ENCODE data around the gene ATXN3. TPM values are rescaled to one million over a fixed set of nuclear protein-coding genes. Genes with fewer than 3 reads are reported as not detected.
"Not testable (repeated sequence)": the region's sequence is repeated elsewhere in the genome, so short reads cannot be mapped to it uniquely, and the experiment has no call there.

ATXN3 gene
- total RNA-seq, 8 experiments from 2014 or later: 13.9 to 45.1 (median 24.4) TPM

- in situ Hi-C loops (cut with MboI; ENCODE audit: low pct_unique_long_range_greater_than_20kb in 2 of 9, low sequenced_read_pairs in 9 of 9, unreplicated experiment in 9 of 9); H3K4me3 ChIP-seq; H3K4me1 ChIP-seq (replicated peaks in 1 of 2); H3K27ac ChIP-seq; ATAC-seq (replicated peaks in 6 of 8): not testable (repeated sequence)
- WGBS, 10 experiments: 60 to 100% (median 90%) methylated on average over 1 to 5 of the region's 7 CpGs; no CpG with 5 or more reads in 2 of the 10 experiments
Measured at GRCh38 chr14:92045904-92046303, 60.5 kb downstream of the ATXN3 start.

GRCh38 chr14:92041766-92042165 is 64.6 kb downstream of the ATXN3 start:
- Histone ChIP-seq H3K27ac (peak overlapping the region; percentile 97 to 99), H3K4me1 (replicated peaks in 1 of 2) (peaks cover 8 to 12% of the 10 kb centered on the region in 2 donors)
- 67 to 100% (median 100%) methylated on average over 1 of the region's 2 CpGs; no CpG with 5 or more reads in 5 of the 10 experiments for WGBS, 10 experiments
- in situ Hi-C loops (cut with MboI; ENCODE audit: low pct_unique_long_range_greater_than_20kb in 2 of 9, low sequenced_read_pairs in 9 of 9, unreplicated experiment in 9 of 9); H3K4me3 ChIP-seq; ATAC-seq (replicated peaks in 6 of 8): not testable (repeated sequence)

GRCh38 chr14:92041203-92041602 is 65.2 kb downstream of the ATXN3 start:
- ATAC-seq (replicated peaks in 6 of 8): no peak
- 67 to 100% (median 78%) methylated on average over 1 to 6 of the region's 10 CpGs; no CpG with 5 or more reads in 2 of the 10 experiments for WGBS, 10 experiments
- in situ Hi-C loops (cut with MboI; ENCODE audit: low pct_unique_long_range_greater_than_20kb in 2 of 9, low sequenced_read_pairs in 9 of 9, unreplicated experiment in 9 of 9): no loop called here
- peaks cover 8 to 12% of the 10 kb centered on the region in 2 donors for H3K4me1 ChIP-seq (replicated peaks in 1 of 2)
- H3K27ac ChIP-seq: peak overlapping the region; percentile 97 to 99
- peak overlapping the region; percentile 68 to 90 (median 76) for H3K4me3 ChIP-seq

GRCh38 chr14:92040431-92041051 is 65.8 kb downstream of the ATXN3 start:
- ATAC-seq (replicated peaks in 6 of 8): peak; percentile 2 to 51 (median 41)
- H3K4me3 ChIP-seq: peak overlapping the region; percentile 68 to 90 (median 76)
- H3K27ac ChIP-seq: peak overlapping the region; percentile 97 to 99
- 0 to 9% (median 2%) methylated on average over 2 to 13 of the region's 13 CpGs for WGBS, 10 experiments
- in situ Hi-C loops (cut with MboI; ENCODE audit: low pct_unique_long_range_greater_than_20kb in 2 of 9, low sequenced_read_pairs in 9 of 9, unreplicated experiment in 9 of 9): no loop called here
- H3K4me1 ChIP-seq (replicated peaks in 1 of 2): peaks cover 8 to 12% of the 10 kb centered on the region in 2 donors

DNA sequence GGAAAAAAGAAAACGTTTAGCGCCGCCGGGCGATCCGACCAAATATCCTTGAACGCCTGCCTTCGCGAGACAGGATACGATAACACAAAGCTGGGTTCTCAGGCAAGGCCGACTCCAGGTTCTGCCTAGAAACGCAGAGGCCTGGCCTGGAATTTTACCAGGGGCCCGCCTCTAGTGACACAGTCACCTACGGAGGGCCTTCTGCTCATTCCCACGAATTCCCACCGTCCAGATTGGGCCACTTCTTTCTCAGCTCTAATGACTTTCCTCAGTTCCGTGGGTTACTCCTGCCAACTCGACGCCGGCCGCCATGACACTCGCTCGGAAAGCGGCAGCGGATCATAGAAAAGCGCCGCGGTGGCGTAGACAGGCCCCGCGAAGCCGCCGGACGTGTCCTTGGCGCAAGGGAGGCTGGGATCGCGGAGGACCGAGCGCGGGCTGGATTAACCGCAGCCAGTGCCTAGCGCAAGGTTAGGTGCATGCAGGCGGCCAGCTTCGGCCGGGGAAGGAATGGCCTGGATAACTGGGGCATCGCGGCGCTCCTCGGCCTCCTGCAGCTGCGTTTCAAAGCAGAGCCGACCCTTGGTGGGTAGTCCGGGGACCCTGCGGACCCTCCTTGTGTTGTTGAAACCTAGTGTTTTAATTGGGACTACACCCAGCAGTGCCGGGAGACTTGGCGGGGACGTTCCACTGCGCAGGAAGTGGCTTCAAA is 66.5 kb downstream of the ATXN3 start, which contains the start of gene TRIP11:
TSS of gene TRIP11 (minus strand) at position 341 of the 712 bp plus-strand sequence. CDS start 374 bp downstream, outside the sequence.
- peak within 1 kb of the TSS; percentile 97 to 99 for H3K27ac ChIP-seq
- peaks cover 8 to 12% of the 10 kb centered on the region in 2 donors for H3K4me1 ChIP-seq (replicated peaks in 1 of 2)
- peak within 1 kb of the TSS; percentile 68 to 90 (median 76) for H3K4me3 ChIP-seq
- peak; percentile 89 to 92 (median 91) for ATAC-seq (replicated peaks in 6 of 8)
- WGBS, 10 experiments: 0 to 4% (median 0%) methylated on average over 1 to 41 of the region's 57 CpGs
- in situ Hi-C loops (cut with MboI; ENCODE audit: low pct_unique_long_range_greater_than_20kb in 2 of 9, low sequenced_read_pairs in 9 of 9, unreplicated experiment in 9 of 9): no loop called here

GRCh38 chr14:92039063-92039718 is 67.2 kb downstream of the ATXN3 start:
- Histone ChIP-seq H3K27ac (peak overlapping the region; percentile 97 to 99), H3K4me1 (replicated peaks in 1 of 2) (peaks cover 8 to 12% of the 10 kb centered on the region in 2 donors), H3K4me3 (peak overlapping the region; percentile 68 to 90 (median 76))
- in situ Hi-C loops (cut with MboI; ENCODE audit: low pct_unique_long_range_greater_than_20kb in 2 of 9, low sequenced_read_pairs in 9 of 9, unreplicated experiment in 9 of 9): no loop called here
- ATAC-seq (replicated peaks in 6 of 8): peak; percentile 48 to 81 (median 70)
- 0 to 10% (median 0%) methylated on average over 4 to 16 of the region's 22 CpGs; no CpG with 5 or more reads in 1 of the 10 experiments for WGBS, 10 experiments

DNA sequence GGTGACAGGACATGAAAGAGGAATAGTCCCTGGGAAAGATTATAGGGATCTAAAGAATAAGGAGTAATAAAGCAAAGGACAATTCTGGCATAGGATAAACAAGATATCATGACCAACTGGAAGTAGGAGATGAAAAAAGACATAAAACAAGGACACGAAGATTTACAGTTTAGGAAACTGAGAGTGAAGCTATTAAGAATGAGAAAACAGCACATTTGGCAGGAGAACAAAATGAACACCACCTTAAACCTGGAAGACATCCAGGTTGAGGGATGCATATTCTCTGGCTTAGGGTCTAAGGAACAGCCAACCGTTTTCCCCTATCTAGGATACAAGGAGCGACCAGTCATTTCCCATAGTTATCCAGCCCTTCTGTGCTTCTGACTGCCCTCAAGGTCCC is 68.4 kb downstream of the ATXN3 start:
- 10 to 86% (median 50%) methylated on average over 1 to 3 of the region's 3 CpGs for WGBS, 10 experiments
- H3K4me3 ChIP-seq: peak overlapping the region; percentile 68 to 90 (median 76)
- H3K27ac ChIP-seq: no peak overlapping the region
- ATAC-seq (replicated peaks in 6 of 8): no peak
- in situ Hi-C loops (cut with MboI; ENCODE audit: low pct_unique_long_range_greater_than_20kb in 2 of 9, low sequenced_read_pairs in 9 of 9, unreplicated experiment in 9 of 9): no loop called here
- H3K4me1 ChIP-seq (replicated peaks in 1 of 2): peaks cover 8 to 12% of the 10 kb centered on the region in 2 donors

DNA sequence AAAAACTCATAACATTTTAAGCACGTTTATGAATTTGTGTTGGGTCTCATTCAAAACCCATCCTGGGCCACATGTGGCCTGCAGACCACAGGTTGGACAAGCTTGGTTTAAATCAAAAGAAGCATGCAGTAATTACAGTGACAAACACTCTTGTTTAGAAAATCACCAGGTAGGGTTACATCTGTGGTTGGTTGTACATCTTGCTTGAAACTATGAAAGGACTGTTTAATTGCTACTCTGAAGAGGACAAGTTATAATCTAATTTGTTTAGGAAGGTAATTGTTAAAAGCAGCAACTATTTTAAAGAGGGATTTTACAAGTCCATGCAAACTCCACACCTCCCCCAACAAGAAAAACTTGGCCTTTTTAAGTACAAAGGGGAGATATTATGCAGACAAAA is 70.5 kb downstream of the ATXN3 start:
- in situ Hi-C loops (cut with MboI; ENCODE audit: low pct_unique_long_range_greater_than_20kb in 2 of 9, low sequenced_read_pairs in 9 of 9, unreplicated experiment in 9 of 9): no loop called here
- no peak overlapping the region for H3K4me3 ChIP-seq
- H3K27ac ChIP-seq: no peak overlapping the region
- peaks cover 0 to 5% of the 10 kb centered on the region in 2 donors for H3K4me1 ChIP-seq (replicated peaks in 1 of 2)
- 0 to 100% (median 39%) methylated on average over 1 of the region's 1 CpG; no CpG with 5 or more reads in 6 of the 10 experiments for WGBS, 10 experiments
- ATAC-seq (replicated peaks in 6 of 8): no peak

DNA sequence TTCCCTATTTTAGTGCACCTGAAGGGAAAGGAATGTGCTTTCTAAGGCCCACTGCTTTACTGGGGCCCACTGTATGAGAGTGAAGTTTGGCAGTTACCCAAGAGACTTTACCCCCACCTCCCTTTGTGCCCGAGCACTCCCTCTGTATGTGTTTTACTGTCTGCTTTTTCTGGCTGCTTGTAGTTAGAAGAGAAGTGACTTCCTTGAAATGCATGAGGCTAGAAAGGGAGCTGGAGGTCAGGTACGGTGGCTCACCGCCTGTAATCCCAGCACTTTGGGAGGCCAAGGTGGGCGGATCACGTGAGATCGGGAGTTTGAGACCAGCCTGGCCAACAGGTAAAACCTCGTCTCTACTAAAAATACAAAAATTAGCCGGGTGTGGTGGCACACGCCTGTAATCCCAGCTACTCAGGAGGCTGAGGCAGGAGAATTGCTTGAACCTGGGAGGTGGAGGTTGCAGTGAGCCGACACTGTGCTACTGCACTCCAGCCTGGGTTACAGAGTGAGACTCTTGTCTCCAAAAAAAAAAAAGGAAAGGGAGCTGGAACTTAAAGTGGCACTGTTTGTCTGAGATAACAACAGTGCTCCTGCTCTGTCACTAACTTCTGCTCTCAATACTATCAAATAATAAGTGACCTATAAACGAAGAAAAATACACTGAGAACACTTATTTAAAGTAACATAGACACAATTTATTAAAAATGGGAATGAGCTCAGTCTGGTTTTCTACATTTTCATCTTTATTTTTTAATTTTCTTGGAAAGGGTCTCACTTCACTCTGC is 72.3 kb downstream of the ATXN3 start:
- Histone ChIP-seq H3K27ac (no peak overlapping the region), H3K4me1 (replicated peaks in 1 of 2) (peaks cover 0 to 4% of the 10 kb centered on the region in 2 donors), H3K4me3 (no peak overlapping the region)
- WGBS, 10 experiments: 88 to 100% (median 96%) methylated on average over 1 to 9 of the region's 11 CpGs; no CpG with 5 or more reads in 1 of the 10 experiments
- no peak for ATAC-seq (replicated peaks in 6 of 8)
- in situ Hi-C loops (cut with MboI; ENCODE audit: low pct_unique_long_range_greater_than_20kb in 2 of 9, low sequenced_read_pairs in 9 of 9, unreplicated experiment in 9 of 9): no loop called here

DNA sequence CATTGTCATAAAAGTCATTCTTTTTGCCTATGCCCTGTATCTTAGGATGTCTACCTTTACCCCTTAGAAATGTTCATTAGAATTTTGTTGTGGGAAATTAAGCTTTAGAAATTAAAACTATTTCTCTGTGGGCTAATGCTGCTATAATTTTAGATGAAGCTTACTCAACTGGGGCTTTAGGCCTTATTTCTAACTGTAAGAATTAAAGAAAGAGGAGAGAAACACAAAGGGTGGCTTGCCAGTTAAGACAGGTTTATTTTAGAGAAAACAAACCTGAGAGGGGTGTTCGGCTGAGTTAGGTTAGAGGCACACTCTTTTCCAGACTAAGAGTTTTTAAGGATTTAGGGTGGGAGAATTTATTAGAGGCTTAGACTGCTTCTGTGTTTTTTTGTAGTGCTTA is 72.9 kb downstream of the ATXN3 start:
- in situ Hi-C loops (cut with MboI; ENCODE audit: low pct_unique_long_range_greater_than_20kb in 2 of 9, low sequenced_read_pairs in 9 of 9, unreplicated experiment in 9 of 9): no loop called here
- ATAC-seq (replicated peaks in 6 of 8): no peak
- peaks cover 0 to 4% of the 10 kb centered on the region in 2 donors for H3K4me1 ChIP-seq (replicated peaks in 1 of 2)
- no peak overlapping the region for H3K27ac ChIP-seq
- no peak overlapping the region for H3K4me3 ChIP-seq
- 83 to 100% (median 100%) methylated on average over 1 of the region's 1 CpG; no CpG with 5 or more reads in 6 of the 10 experiments for WGBS, 10 experiments

DNA sequence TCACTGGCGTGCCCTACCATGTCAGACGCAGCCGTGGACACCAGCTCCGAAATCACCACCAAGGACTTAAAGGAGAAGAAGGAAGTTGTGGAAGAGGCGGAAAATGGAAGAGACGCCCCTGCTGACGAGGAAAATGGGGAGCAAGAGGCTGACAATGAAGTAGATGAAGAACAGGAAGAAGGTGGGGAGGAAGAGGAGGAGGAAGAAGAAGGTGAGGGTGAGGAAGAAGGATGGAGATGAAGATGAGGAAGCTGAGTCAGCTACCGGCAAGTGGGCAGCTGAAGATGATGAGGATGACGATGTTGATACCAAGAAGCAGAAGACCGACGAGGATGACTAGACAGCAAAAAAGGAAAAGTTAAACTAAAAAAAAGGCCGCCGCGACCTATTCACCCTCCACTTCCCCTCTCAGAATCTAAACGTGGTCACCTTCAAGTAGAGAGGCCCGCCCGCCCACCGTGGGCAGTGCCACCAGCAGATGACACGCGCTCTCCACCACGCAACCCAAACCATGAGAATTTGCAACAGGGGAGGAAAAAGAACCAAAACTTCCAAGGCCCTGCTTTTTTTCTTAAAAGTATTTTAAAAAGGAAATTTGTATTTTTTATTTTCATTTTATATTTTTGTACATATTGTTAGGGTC is 79.7 kb downstream of the ATXN3 start:
- H3K4me1 ChIP-seq (replicated peaks in 1 of 2): no peaks in the 10 kb centered on the region
- in situ Hi-C loops (cut with MboI; ENCODE audit: low pct_unique_long_range_greater_than_20kb in 2 of 9, low sequenced_read_pairs in 9 of 9, unreplicated experiment in 9 of 9): no loop called here
- ATAC-seq (replicated peaks in 6 of 8): no peak
- WGBS, 10 experiments: 88 to 98% (median 93%) methylated on average over 5 to 19 of the region's 21 CpGs; no CpG with 5 or more reads in 1 of the 10 experiments
- H3K4me3 ChIP-seq: no peak overlapping the region
- no peak overlapping the region for H3K27ac ChIP-seq

GRCh38 chr14:92022036-92022435 is 84.3 kb downstream of the ATXN3 start:
- no peak for ATAC-seq (replicated peaks in 6 of 8)
- no peak overlapping the region for H3K4me3 ChIP-seq
- WGBS, 10 experiments: 33 to 100% (median 92%) methylated on average over 1 of the region's 1 CpG; no CpG with 5 or more reads in 2 of the 10 experiments
- no peak overlapping the region for H3K27ac ChIP-seq
- no peaks in the 10 kb centered on the region for H3K4me1 ChIP-seq (replicated peaks in 1 of 2)
- in situ Hi-C loops (cut with MboI; ENCODE audit: low pct_unique_long_range_greater_than_20kb in 2 of 9, low sequenced_read_pairs in 9 of 9, unreplicated experiment in 9 of 9): no loop called here
